Trophoblast cell (in vitro differentiated cells and primary cell): Measurements from ENCODE around the gene BHLHE40.

Source experiments
- DNase-seq, 2 donors: peaks; one replicate each; pipeline ENCODE4 v3.0.0-alpha.2; 2016
- H2AFZ ChIP-seq: 2 replicates; pipeline ENCODE4 v1.6.1; 2013; ENCODE audit warnings: low read length, moderate library complexity, mild to moderate bottlenecking; ENCODE audit not compliant: insufficient read depth, poor library complexity
- H2AK5ac ChIP-seq: 2 replicates; pipeline ENCODE4 v1.6.1; 2013; ENCODE audit warnings: mild to moderate bottlenecking, low read length
- H2BK120ac ChIP-seq: 2 replicates; pipeline ENCODE4 v1.6.1; 2013; ENCODE audit warnings: low read length, mild to moderate bottlenecking, moderate library complexity; ENCODE audit not compliant: insufficient read depth, poor library complexity
- H2BK12ac ChIP-seq: 2 replicates; pipeline ENCODE4 v1.6.1; 2013; ENCODE audit warnings: mild to moderate bottlenecking, low read length, moderate library complexity
- H2BK5ac ChIP-seq: 2 replicates; pipeline ENCODE4 v1.6.1; 2013; ENCODE audit warnings: low read length, low read depth, moderate library complexity, mild to moderate bottlenecking; ENCODE audit not compliant: poor library complexity
- H3K14ac ChIP-seq: 2 replicates; pipeline ENCODE4 v1.6.1; 2013; ENCODE audit warnings: mild to moderate bottlenecking, low read length
- H3K18ac ChIP-seq: 2 replicates; pipeline ENCODE4 v1.6.1; 2013; ENCODE audit warnings: mild to moderate bottlenecking, low read length
- H3K23ac ChIP-seq: 2 replicates; pipeline ENCODE4 v1.6.1; 2013; ENCODE audit warnings: low read length
- H3K27ac ChIP-seq: 2 replicates; pipeline ENCODE4 v1.5.1; 2013; ENCODE audit warnings: low read depth, mild to moderate bottlenecking, inconsistent platforms, low read length, moderate library complexity
- H3K27me3 ChIP-seq: 2 replicates; pipeline ENCODE4 v1.6.1; 2013; ENCODE audit warnings: inconsistent platforms, mild to moderate bottlenecking, low read length, moderate library complexity; ENCODE audit not compliant: insufficient read depth
- H3K36me3 ChIP-seq, 2 experiments: 1 replicate in 1 of 2; 2 replicates in 1 of 2; pipeline ENCODE4 v1.6.1; 2013; ENCODE audit warnings: low read length in 2 of 2, mild to moderate bottlenecking in 2 of 2, moderate library complexity in 1 of 2; ENCODE audit not compliant: insufficient read depth in 2 of 2, control insufficient read depth in 1 of 2
- H3K4ac ChIP-seq: 2 replicates; pipeline ENCODE4 v1.6.1; 2013; ENCODE audit warnings: low read depth, mild to moderate bottlenecking, low read length, moderate library complexity
- H3K4me1 ChIP-seq, 2 experiments: 1 replicate in 1 of 2; 2 replicates in 1 of 2; pipeline ENCODE4 v1.6.1; 2013; ENCODE audit warnings: low read length in 2 of 2, mild to moderate bottlenecking in 2 of 2, moderate library complexity in 1 of 2; ENCODE audit not compliant: insufficient read depth in 2 of 2, control insufficient read depth in 1 of 2
- H3K4me2 ChIP-seq: 2 replicates; pipeline ENCODE4 v1.6.1; 2013; ENCODE audit warnings: inconsistent platforms, mild to moderate bottlenecking, low read length, moderate library complexity
- H3K4me3 ChIP-seq: 2 replicates; pipeline ENCODE4 v1.5.1; 2013; ENCODE audit warnings: mild to moderate bottlenecking, low read depth, low read length, inconsistent platforms
- H3K79me1 ChIP-seq: one replicate; pipeline ENCODE4 v1.6.1; 2013; ENCODE audit warnings: low read length
- H3K79me2 ChIP-seq: 2 replicates; pipeline ENCODE4 v1.6.1; 2013; ENCODE audit warnings: low read length, mild to moderate bottlenecking; ENCODE audit not compliant: control insufficient read depth, insufficient read depth, poor library complexity
- H3K9ac ChIP-seq: 2 replicates; pipeline ENCODE4 v1.6.1; 2013; ENCODE audit warnings: mild to moderate bottlenecking, low read length
- H3K9me3 ChIP-seq: 2 replicates; pipeline ENCODE4 v1.6.1; 2013; ENCODE audit warnings: low read depth, mild to moderate bottlenecking, control low read depth, inconsistent platforms, low read length; ENCODE audit not compliant: insufficient read depth
- H4K12ac ChIP-seq: 2 replicates; pipeline ENCODE4 v1.6.1; 2013; ENCODE audit warnings: low read depth, mild to moderate bottlenecking, low read length, moderate library complexity
- H4K8ac ChIP-seq: 2 replicates; pipeline ENCODE4 v1.6.1; 2013; ENCODE audit warnings: low read depth, mild to moderate bottlenecking, low read length, moderate library complexity
- H4K91ac ChIP-seq: one replicate; pipeline ENCODE4 v1.6.1; 2013; ENCODE audit warnings: low read depth, mild to moderate bottlenecking, low read length, moderate library complexity
- WGBS: extraction: QIAGEN DNeasy Blood & Tissue Kit; methylation state at CpG from one replicate; pipeline ENCODE4 v1.1.7; 2013; ENCODE audit warnings: missing lambda C conversion rate; ENCODE audit not compliant: insufficient read length, insufficient coverage; ENCODE audit errors: extremely low coverage; 5-methylcytosine and 5-hydroxymethylcytosine counted together

The BHLHE40 gene

GRCh38 chr3:5002871-5003247 is 23.6 kb downstream of the BHLHE40 start:
- no peaks in the 10 kb centered on the region for H3K27me3 ChIP-seq
- no peak overlapping the region for H3K4me3 ChIP-seq
- no peaks in the 10 kb centered on the region for H3K9me3 ChIP-seq
- no peaks in the 10 kb centered on the region for H3K36me3 ChIP-seq
- peak overlapping the region; percentile 72 for H3K18ac ChIP-seq
- DNase-seq: peak; percentile 32 to 64
- peak overlapping the region; percentile 18 for H3K14ac ChIP-seq
- no peak overlapping the region for H3K4ac ChIP-seq
- H2AFZ ChIP-seq: no peak overlapping the region
- WGBS: no CpG with 5 or more reads among the region's 6 CpGs
- H2BK5ac ChIP-seq: peak overlapping the region; percentile 67
- peak overlapping the region; percentile 33 for H3K27ac ChIP-seq
- H3K4me1 ChIP-seq: peaks cover 15 to 26% of the 10 kb centered on the region in 2 experiments
- H4K8ac ChIP-seq: no peak overlapping the region
- no peak overlapping the region for H3K23ac ChIP-seq
- H4K12ac ChIP-seq: no peak overlapping the region
- no peak overlapping the region for H3K9ac ChIP-seq
- H3K79me1 ChIP-seq: peaks cover 37% of the 10 kb centered on the region
- no peak overlapping the region for H3K4me2 ChIP-seq
- peak overlapping the region; percentile 41 for H2BK120ac ChIP-seq
- no peaks in the 10 kb centered on the region for H3K79me2 ChIP-seq
- H2AK5ac ChIP-seq: no peak overlapping the region
- peak overlapping the region; percentile 40 for H4K91ac ChIP-seq
- peak overlapping the region; percentile 65 for H2BK12ac ChIP-seq

GRCh38 chr3:5004319-5005152 is 25.3 kb downstream of the BHLHE40 start:
- no CpG with 5 or more reads among the region's 12 CpGs for WGBS
- no peak for DNase-seq
- Histone ChIP-seq H3K4me1 (peaks cover 14 to 25% of the 10 kb centered on the region in 2 experiments), H3K23ac (no peak overlapping the region), H3K36me3 (no peaks in the 10 kb centered on the region), H2BK5ac (peak overlapping the region; percentile 8), H4K12ac (no peak overlapping the region), H3K18ac (peak overlapping the region; percentile 63), H4K91ac (peak overlapping the region; percentile 67), H3K9me3 (no peaks in the 10 kb centered on the region), H3K4ac (peak overlapping the region; percentile 22), H2BK120ac (peak overlapping the region; percentile 43), H2AFZ (peak overlapping the region; percentile 40), H3K27me3 (no peaks in the 10 kb centered on the region), H3K14ac (peak overlapping the region; percentile 16), H3K27ac (no peak overlapping the region), H3K79me1 (peaks cover 28% of the 10 kb centered on the region), H4K8ac (peak overlapping the region; percentile 30), H3K79me2 (no peaks in the 10 kb centered on the region), H2BK12ac (peak overlapping the region; percentile 91), H3K9ac (no peak overlapping the region), H3K4me2 (no peak overlapping the region), H3K4me3 (no peak overlapping the region), H2AK5ac (peak overlapping the region; percentile 96)

DNA sequence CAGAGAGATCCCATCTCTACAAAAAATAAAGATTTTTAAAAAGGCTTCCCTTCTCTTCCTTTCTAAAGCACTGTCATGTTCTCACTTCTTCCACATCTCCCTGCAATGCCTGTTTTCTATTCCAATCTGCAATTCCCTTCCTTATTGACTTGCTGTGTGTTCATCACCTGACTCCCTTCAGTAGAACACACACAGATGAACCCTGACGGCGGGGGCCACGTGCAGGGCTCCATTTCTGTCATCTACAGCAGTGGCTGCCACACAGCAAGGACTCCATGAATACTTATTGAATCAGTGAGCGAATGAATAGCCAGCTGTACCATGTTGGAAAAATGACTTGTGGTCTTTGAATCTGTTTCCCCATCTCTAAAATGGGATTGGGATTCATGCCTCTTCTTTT is 26.1 kb downstream of the BHLHE40 start:
- WGBS: no CpG with 5 or more reads among the region's 4 CpGs
- no peak overlapping the region for H3K18ac ChIP-seq

GRCh38 chr3:5006755-5007202 is 27.5 kb downstream of the BHLHE40 start:
- no peaks in the 10 kb centered on the region for H3K27me3 ChIP-seq
- no peaks in the 10 kb centered on the region for H3K79me2 ChIP-seq
- no peak overlapping the region for H2AFZ ChIP-seq
- H2BK120ac ChIP-seq: peak overlapping the region; percentile 35
- no peaks in the 10 kb centered on the region for H3K9me3 ChIP-seq
- no CpG with 5 or more reads among the region's 9 CpGs for WGBS
- no peak overlapping the region for H3K18ac ChIP-seq
- H3K36me3 ChIP-seq: no peaks in the 10 kb centered on the region
- no peak overlapping the region for H3K27ac ChIP-seq
- no peak overlapping the region for H3K4me3 ChIP-seq
- H3K4me1 ChIP-seq: peaks cover 19 to 24% of the 10 kb centered on the region in 2 experiments
- peak overlapping the region; percentile 88 for H2AK5ac ChIP-seq
- H4K8ac ChIP-seq: no peak overlapping the region
- H3K23ac ChIP-seq: no peak overlapping the region
- no peak overlapping the region for H4K12ac ChIP-seq
- no peak overlapping the region for H3K9ac ChIP-seq
- H4K91ac ChIP-seq: peak overlapping the region; percentile 67
- H3K79me1 ChIP-seq: peaks cover 28% of the 10 kb centered on the region
- no peak overlapping the region for H3K4me2 ChIP-seq
- no peak overlapping the region for H3K4ac ChIP-seq
- no peak overlapping the region for H3K14ac ChIP-seq
- DNase-seq: peak; percentile 57 to 71
- peak overlapping the region; percentile 46 for H2BK5ac ChIP-seq
- peak overlapping the region; percentile 69 for H2BK12ac ChIP-seq

More for the DNA sequence above, 26.1 kb downstream of the BHLHE40 start:
- Histone ChIP-seq H2BK12ac (no peak overlapping the region), H4K8ac (no peak overlapping the region), H4K91ac (peak overlapping the region; percentile 67), H2AK5ac (no peak overlapping the region), H3K4me3 (no peak overlapping the region), H2AFZ (no peak overlapping the region), H3K79me2 (no peaks in the 10 kb centered on the region), H3K4me2 (no peak overlapping the region), H4K12ac (no peak overlapping the region), H3K79me1 (peaks cover 28% of the 10 kb centered on the region), H3K4me1 (peaks cover 13 to 20% of the 10 kb centered on the region in 2 experiments), H2BK120ac (peak overlapping the region; percentile 43), H3K27ac (no peak overlapping the region), H3K4ac (no peak overlapping the region), H3K9ac (no peak overlapping the region), H2BK5ac (no peak overlapping the region), H3K14ac (no peak overlapping the region), H3K23ac (no peak overlapping the region), H3K27me3 (no peaks in the 10 kb centered on the region), H3K9me3 (no peaks in the 10 kb centered on the region), H3K36me3 (no peaks in the 10 kb centered on the region)
- DNase-seq: no peak
